ENCODE data around the gene PRCD.
"Not testable (repeated sequence)": the region's sequence is repeated elsewhere in the genome, so short reads cannot be mapped to it uniquely, and the experiment has no call there.

The PRCD gene

DNA sequence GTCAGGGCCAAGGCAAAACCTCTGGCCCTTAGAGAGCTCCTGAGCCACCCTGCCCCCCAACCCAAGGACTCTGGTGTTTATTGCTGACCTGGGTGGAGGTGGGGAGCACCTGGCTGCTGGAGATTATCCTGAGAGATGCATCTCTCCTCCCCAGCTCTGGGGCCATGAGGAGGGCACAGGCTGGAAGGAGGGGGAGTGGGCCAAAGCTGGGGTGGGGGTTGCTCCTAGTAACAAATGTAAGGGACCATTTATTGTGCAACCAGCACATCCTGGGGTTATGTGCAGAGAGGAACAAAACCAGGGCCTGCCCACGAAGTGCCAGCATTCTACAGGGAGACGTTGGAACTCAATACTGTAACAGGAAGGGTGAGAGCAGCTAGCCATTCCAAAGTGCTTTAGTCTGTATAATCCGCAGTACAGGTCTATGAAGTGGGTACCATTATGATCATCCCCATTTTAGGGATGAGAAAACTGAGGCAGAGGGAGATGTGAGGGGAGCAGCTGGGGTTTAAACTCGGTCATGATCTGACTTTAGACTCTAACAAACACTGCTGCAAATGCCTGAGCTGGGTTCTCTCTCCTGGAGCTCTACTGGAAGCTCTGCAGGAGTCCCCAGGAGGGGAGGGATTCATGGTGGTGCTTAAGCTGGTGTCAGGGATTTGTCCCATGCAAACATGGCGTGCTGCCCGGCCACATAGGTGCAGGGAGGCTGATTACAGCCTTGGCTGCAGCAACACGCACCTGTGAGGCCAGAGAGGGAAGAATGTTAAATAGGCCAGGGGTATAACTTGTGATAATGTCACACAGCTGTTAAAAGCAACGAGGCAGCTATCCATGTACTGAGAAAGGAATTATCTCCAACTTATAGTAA lies 37.3 kb upstream of the PRCD start:
- no peak for DNase-seq
- in situ Hi-C loops (cut with MboI; ENCODE audit: low pct_unique_long_range_greater_than_20kb, low sequenced_read_pairs): no loop called here

DNA sequence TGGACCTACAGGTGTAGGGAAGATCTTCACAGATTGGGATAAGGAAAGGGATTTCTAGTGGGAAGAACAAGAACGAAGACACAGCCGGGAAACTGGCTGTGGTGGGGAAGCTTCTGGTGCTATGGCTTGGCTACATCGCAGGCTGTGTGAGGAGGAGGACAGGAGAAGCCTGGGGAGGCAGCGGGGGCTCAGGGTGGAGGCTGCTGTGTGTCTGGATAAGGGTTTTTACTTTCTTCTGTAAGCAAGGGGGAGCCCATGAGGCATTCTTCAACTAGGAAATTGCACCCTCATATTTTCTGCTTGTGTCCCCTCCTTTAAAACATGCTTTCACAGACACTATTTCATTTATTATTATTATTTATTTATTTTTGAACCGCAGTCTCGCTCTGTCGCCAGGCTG lies 35.7 kb upstream of the PRCD start:
- in situ Hi-C loops (cut with MboI; ENCODE audit: low pct_unique_long_range_greater_than_20kb, low sequenced_read_pairs): no loop called here

DNA sequence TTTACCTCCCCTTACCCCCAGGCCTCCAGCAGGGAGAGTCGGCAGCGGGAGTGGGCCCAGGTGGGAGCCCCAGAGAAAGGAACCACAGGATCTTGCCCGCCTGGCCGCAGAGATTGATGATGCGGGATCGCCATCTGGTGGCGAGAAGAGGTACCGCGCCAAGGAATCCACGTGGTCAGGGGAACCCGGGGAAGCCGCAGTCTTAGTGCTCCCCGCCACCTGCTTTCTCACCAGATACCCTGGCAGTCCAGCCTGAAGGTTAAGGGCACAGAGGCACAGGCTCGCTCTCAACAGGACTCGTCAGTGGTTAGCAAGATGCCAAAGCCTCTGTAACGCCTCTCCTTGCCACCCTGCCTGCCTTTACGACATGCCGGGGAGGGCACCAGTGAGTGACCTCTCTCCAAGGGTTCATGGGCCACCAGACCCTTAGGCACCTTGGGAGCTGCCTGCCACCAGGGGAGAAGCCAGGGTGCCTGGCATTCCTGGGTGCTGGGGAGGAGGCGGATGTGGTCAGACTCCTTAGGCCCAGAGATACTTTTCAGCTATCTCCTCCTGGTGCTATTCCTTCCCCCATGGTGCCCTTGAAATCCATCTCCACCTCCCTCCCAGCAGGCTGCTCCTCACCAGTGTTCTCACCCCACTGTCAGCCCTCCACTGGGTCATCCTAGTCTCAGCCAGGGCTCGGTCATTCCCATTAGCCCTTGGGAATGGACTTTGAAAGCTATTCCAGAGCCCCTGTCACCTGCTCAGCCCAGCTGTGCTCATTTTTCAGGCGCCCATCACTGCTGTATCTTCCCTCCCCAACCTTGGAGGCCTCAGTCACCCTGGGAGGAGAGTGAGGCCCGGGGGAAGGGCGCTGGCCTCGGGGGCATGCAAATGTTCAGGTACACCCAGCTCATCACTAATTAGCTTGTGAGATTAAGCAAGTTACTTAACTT lies 33.2 kb upstream of the PRCD start:
- in situ Hi-C loops (cut with MboI; ENCODE audit: low pct_unique_long_range_greater_than_20kb, low sequenced_read_pairs): no loop called here
- peak; percentile 86 for DNase-seq

More for the DNA sequence above, 35.7 kb upstream of the PRCD start:
- no peak for DNase-seq

DNA sequence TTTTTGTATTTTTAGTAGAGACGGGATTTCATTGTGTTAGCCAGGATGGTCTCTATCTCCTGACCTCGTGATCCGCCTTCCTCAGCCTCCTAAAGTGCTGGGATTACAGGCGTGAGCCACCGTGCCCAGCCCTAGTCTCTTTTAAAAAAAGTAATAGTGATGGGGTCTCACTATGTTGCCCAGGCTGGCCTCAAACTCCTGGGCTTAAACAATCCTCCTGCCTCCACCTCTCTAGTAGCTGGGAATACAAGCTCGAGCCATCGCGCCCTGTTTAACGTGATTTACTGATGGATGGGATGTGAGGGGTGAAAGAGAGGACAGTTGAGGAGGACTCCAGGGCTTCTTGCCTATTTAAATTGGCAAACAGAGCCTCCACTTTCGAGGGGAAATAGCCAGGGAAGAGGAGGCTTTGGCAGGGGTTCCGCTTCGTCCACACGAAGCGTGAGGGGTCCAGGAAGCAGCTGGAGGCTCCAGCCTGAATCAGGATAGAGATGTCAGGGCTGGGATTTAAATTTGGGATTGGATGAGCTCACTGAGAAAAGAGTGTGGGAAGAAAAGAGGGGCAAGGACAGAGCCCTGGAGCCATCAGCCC lies 31.3 kb upstream of the PRCD start:
- in situ Hi-C loops (cut with MboI; ENCODE audit: low pct_unique_long_range_greater_than_20kb, low sequenced_read_pairs); DNase-seq: not testable (repeated sequence)

DNA sequence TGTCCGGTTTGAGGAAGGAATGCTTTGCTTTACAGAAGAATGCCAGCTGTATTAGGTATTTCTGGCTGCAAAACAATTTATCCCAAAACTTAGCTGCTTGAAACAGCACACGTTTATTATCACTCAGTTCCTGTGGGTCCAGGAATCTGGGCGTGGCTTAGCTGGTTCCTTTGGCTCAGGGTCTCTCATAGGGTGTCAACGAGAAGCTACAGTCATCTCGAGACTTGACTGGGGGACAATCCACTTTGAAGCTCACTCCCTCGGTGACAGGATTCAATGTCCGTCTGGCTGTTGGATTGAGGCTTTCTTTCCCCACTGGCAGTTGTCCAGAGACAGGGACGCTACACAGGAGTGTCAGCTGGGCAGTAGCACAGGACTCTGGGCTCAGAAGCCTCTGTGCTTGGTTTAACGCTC lies 29.0 kb upstream of the PRCD start:
- in situ Hi-C loops (cut with MboI; ENCODE audit: low pct_unique_long_range_greater_than_20kb, low sequenced_read_pairs): no loop called here
- DNase-seq: no peak

DNA sequence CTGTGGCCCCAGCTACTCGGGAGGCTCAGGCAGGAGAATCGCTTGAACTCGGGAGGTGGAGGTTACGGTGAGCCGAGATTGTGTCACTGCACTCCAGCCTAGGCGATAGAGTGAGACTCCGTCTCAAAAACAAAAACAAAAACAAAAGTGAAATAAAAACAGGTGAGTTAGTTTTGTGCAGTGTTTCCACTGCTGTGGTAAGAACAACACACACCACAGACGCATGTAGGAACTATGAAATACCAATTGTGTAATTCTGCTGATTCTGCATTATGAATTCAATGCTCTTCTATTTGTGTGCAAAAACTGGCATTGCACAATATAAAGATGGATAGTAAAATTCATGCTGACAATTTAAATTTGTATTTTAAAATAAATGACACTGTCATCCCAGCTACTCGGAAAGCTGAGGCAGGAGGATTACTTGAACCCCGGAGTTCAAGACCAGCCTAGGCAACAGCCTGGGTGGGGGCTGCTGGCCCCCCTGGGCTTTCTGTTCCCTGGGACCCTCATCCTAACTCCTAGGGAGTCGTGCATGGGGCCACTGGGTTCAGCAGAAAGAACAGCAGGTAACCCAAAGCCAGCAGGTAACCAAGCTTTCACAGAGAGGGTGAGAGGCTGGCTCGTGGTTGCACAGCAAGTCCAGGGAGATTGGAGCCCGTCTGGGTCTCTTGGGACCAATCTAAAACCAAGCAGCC lies 28.0 kb upstream of the PRCD start:
- no peak for DNase-seq
- in situ Hi-C loops (cut with MboI; ENCODE audit: low pct_unique_long_range_greater_than_20kb, low sequenced_read_pairs): no loop called here

DNA sequence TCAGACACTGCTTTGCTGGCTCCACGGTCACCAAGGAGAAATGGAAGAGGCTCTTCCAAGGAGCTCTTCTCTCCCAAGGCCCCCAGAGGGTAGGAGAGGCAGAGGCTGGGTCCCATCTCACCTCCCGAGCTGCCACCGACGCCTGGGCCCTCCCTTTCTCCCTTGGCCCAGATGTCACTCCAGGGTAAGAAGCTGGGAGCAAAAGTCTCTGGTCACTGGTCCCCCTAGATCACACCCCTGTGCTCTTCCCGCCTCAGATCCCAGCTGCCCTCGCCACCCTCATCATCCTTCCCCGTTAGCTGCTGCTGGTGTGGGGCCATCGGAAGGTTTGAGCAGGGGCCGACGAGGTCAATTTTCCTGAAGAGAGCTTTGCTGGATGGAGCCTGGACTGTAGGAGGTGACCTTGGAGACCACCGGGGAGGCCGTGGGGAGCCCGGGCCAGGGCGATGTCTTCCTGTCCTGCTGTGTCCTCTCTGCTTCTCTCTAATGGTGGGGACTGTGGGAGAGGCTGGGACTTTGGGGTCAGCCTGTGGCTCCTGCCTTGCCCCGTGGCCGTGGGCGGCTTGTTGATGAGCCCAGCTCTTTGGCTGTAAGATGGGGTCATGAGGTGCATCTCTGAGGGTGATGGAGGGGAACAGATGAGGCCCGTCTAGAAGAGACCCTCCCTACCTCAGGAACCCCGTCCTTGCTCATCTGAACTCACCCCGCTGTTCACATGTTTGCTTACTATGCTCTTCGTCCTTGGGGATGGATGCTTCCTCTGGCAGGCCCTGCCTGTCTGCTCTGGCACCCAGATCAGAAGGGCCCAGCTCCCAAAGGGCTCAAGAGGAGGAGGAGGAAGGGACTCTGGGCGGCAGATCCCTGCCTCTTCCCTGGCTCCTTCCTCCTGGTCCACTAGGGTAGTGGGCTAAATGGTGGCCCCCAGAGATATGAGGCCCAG lies 27.2 kb upstream of the PRCD start:
- in situ Hi-C loops (cut with MboI; ENCODE audit: low pct_unique_long_range_greater_than_20kb, low sequenced_read_pairs): no loop called here

DNA sequence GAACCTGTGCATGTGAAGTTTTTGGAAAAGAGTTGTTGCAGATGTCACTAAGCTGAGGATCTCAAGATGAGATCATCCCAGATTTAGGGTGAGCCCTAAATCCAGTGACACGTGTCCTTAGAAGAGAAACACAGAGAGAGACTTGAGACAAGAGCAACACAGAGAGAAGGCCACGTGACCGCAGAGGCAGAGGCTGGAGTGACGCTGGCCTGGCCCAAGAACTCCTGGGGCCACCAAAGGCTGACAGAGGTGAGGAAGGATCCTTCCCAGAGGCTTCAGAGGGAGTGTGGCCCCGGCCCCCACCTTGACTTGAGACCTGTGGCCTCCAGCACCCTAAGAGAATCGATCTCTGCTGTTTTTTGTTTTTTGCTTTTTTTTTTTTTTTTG lies 26.5 kb upstream of the PRCD start:
- DNase-seq: no peak
- in situ Hi-C loops (cut with MboI; ENCODE audit: low pct_unique_long_range_greater_than_20kb, low sequenced_read_pairs): no loop called here

More for the DNA sequence above, 27.2 kb upstream of the PRCD start:
- no peak for DNase-seq

DNA sequence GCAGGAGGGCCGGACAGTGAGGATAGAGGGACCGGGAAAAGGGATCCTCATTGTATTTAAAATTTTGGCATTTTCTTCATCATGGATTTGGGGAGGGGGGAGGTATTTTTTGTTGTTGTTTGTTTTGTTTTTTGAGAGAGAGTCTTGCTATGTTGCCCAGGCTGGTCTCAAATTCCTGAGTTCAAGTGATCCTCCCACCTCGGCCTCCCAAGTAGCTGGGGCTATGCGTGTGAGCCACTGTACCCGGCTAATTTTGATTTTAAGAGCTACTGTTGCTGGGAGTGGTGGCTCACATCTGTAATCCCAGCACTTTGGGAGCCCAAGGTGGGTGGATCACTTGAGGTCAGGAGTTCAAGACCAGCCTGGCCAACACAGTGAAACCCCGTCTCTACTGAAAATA lies 25.5 kb upstream of the PRCD start:
- in situ Hi-C loops (cut with MboI; ENCODE audit: low pct_unique_long_range_greater_than_20kb, low sequenced_read_pairs); DNase-seq: not testable (repeated sequence)

DNA sequence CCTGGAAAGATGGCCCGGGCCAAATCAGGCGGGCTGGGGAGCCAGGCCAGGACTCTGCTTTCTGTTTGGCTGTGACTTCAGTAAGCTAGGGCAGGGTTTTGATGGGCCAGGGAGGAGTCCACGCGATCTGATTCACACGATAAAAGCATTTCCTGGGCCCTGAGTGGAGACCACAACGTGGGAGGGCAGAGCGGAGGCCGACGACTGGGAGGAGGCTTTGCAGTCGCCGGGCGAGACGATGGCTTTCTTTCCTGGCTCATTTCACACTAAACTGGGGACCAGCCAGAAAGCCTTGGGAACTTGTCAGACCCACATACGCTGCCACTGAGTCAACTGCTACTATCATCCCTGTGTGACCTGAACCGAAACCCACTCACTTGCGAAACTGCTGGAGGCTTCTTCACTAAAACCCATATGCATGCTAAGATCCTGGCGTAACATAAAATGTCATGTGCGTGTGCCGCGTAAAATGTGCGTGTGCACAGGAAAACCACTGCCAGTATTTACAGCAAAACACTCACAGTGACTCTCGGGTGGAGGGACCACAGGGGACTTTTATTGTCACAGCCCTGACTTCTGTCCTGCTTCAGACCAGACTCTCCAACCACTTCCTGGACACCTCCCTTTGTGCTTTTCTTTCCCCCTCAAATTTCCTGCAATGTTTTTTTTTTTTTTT lies 24.4 kb upstream of the PRCD start:
- peak; percentile 80 for DNase-seq
- in situ Hi-C loops (cut with MboI; ENCODE audit: low pct_unique_long_range_greater_than_20kb, low sequenced_read_pairs): no loop called here

DNA sequence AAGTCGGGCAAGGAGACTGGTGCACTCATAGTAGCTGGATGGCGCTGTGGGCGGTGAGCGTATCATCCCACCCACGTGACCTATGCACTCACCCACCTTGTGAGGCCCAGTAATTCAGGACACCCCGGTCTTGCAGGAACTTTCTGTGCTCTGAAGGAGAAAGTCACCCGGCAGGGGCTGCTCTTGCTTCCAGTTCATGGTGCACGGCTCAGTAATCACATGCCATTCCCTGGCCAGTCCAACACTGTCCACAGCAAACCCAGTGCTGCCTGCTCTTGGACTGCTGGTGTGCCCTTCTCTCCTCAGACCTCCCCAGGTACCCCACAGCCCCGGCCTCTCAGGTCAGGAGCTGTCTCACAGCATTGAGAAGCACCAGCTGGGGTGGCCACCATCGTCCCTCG lies 22.2 kb upstream of the PRCD start:
- in situ Hi-C loops (cut with MboI; ENCODE audit: low pct_unique_long_range_greater_than_20kb, low sequenced_read_pairs): no loop called here
- DNase-seq: no peak

DNA sequence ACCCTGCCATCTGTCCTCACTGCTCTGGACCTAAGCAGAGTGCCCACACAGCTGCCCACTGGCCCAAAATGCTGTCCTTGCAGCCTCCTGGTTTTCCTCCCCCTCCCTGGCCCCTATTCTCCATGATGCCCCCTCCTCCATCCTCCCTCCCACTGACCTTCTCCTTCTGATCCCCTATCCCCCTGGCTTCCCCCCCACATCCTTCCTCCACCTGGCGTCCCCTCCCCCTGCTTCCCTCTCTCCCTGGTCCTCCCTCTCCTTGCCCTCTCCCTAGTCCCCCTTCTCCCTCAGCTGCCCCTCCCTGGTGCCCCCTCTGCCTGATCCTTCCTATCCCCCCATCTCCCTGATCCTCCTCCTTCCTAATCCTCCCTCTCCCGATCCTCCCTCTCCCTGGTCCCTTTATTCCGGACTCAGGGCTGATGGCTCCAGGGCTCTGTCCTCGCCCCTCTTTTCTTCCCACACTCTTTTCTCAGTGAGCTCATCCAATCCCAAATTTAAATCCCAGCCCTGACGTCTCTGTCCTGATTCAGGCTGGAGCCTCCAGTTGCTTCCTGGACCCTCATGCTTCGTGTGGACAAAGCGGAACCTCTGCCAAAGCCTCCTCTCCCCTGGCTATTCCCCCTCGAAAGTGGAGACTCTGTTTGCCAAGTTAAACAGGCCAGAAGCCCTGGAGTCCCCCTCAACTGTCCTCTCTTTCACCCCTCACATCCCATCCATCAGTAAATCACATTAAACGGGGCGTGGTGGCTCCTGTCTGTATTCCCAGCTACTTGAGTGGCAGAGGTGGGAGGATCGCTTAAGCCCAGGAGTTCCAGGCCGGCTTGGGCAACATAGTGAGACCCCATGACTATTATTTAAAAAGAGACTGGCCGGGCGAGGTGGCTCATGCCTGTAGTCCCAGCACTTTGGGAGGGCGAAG lies 20.5 kb upstream of the PRCD start:
- DNase-seq: no peak
- in situ Hi-C loops (cut with MboI; ENCODE audit: low pct_unique_long_range_greater_than_20kb, low sequenced_read_pairs): no loop called here

DNA sequence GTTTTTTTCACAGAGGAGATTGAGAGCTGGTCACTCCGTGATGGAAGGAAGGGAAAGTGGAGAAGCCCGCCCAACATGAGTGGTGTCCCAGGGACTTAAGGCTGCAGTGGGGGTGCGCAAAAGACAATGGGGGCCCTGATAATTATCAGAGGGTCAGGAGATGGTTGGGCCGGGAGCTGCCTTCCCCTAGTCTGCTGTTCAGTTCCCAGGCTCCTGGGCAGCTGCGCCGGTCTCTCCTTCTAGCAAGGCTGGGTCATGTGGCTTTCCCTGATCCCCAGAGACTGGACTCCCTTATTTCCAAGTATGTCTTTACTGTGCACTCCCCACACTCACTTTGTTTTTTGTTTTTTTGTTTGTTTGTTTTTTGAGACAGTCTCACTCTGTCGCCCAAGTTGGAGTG lies 18.6 kb upstream of the PRCD start:
- DNase-seq: no peak
- in situ Hi-C loops (cut with MboI; ENCODE audit: low pct_unique_long_range_greater_than_20kb, low sequenced_read_pairs): no loop called here

DNA sequence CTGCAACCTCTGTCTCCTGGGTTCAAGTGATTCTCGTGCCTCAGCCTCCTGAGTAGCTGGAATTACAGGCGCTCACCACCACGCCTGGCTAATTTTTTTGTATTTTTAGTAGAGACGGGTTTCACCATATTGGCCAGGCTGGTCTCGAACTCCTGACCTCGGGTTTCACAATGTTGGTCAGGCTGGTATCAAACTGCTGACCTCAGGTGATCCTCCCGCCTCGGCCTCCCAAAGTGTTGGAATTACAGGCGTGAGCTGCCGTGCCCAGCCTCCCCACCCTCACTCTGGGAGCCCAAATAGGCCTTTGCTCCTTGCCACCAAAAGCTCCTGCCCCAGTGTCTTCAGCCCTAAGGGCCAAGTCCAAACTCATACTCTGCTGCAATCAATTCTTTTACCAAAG lies 18.2 kb upstream of the PRCD start:
- DNase-seq; in situ Hi-C loops (cut with MboI; ENCODE audit: low pct_unique_long_range_greater_than_20kb, low sequenced_read_pairs): not testable (repeated sequence)

DNA sequence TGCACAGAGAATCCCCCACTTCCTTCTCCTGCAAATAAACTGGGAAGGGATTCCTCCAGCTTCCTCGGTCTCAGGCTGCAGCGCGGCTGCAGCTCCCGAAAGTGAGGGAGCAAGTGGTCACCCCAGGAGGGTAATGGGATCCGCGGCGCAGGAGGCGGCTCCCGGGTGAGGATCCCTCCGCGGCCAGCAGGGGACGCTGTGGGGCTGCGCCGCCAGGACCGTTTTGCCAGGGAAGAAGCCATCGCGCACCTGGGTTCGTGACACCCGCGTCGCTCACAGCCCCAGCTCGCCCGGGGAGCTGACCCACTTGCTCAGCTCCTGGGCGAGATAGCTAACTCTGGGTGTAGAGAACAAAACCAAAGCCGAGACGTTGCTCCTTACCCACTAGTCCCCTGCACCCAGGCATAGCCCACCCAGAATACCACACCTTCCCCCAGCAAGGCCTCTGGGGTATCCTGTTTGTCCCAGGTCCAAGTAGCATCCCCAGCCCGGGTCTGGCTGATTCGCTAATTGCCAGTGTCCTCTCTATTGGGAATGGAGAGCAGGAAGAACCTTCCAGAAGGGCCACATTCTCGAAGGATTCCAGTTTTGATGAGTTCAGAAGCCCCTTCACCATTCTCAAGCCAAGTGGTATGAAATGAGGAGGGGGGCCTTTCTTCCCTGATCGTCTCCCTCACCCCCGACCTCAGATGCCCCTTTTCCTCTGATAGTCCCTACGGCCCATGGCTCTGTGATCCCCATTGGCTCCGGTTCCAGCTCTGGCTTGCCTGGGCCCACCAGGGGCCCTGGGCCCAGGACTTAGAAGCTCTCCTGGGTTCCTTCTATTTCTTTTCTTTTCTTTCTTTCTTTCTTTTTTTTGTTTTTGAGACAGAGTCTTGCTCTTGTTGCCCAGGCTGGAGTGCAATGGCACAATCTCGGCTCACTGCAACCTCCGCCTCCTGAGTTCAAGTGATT lies 16.5 kb upstream of the PRCD start:
- in situ Hi-C loops (cut with MboI; ENCODE audit: low pct_unique_long_range_greater_than_20kb, low sequenced_read_pairs): no loop called here
- peak; percentile 85 for DNase-seq

Measured in KBM-7 (cell line).